ENCODE measurements around the gene PRSS38.

DNA sequence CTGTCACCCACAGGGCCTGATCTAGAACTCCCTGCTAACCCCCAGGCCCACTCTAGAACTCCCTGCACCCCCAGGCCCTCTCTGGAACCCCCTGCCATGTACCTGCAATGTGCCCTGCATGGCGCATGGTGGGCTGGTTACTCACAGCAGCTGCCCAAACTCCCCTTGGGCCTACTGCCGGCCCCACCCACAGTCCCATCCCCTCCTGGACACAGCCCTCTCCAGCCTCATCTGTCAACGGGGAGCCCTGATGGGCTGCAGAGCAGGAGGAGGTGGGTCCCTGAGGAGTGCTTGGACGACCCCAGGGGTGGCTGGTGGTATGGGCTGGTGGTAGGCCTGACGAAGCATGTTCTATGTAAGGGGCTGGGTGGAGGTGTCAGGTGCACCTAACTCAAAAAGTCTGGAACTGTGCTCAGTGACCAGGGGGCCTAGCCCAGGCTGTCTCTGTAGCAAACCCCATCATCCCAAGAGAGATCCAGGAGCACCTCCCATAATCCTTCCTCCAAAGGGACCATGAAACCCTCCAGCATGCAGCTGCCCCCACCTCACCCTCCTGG, 19.0 kb upstream of the PRSS38 start:
- no peak for TF ChIP-seq CTCF (tag by site-specific recombination; IDR thresholded peaks at IDR 0.05)
- TF ChIP-seq ZNF785 (tag by site-specific recombination; IDR thresholded peaks at IDR 0.05), result no peak
- TF ChIP-seq ZBTB17 (tag by site-specific recombination; IDR thresholded peaks at IDR 0.05), result no peak
- TF ChIP-seq, protein P1, sequence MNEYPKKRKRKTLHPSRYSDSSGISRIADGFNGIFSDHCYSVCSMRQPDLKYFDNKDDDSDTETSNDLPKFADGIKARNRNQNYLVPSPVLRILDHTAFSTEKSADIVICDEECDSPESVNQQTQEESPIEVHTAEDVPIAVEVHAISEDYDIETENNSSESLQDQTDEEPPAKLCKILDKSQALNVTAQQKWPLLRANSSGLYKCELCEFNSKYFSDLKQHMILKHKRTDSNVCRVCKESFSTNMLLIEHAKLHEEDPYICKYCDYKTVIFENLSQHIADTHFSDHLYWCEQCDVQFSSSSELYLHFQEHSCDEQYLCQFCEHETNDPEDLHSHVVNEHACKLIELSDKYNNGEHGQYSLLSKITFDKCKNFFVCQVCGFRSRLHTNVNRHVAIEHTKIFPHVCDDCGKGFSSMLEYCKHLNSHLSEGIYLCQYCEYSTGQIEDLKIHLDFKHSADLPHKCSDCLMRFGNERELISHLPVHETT (tag by site-specific recombination; IDR thresholded peaks at IDR 0.05), result no peak
- no peak for TF ChIP-seq ZNF274 (IDR thresholded peaks at IDR 0.05; ENCODE audit: low read length)
- TF ChIP-seq ZNF274 (tag by site-specific recombination; IDR thresholded peaks at IDR 0.05; ENCODE audit: borderline replicate concordance), result no peak
- TF ChIP-seq ZNF148 (tag by site-specific recombination; IDR thresholded peaks at IDR 0.05; ENCODE audit: borderline replicate concordance), result no peak
- TF ChIP-seq, protein P2, sequence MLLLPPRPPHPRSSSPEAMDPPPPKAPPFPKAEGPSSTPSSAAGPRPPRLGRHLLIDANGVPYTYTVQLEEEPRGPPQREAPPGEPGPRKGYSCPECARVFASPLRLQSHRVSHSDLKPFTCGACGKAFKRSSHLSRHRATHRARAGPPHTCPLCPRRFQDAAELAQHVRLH (tag by site-specific recombination; IDR thresholded peaks at IDR 0.05), result no peak
- no peak for TF ChIP-seq HIC1 (tag by site-specific recombination; IDR thresholded peaks at IDR 0.05)
- TF ChIP-seq, protein P3, sequence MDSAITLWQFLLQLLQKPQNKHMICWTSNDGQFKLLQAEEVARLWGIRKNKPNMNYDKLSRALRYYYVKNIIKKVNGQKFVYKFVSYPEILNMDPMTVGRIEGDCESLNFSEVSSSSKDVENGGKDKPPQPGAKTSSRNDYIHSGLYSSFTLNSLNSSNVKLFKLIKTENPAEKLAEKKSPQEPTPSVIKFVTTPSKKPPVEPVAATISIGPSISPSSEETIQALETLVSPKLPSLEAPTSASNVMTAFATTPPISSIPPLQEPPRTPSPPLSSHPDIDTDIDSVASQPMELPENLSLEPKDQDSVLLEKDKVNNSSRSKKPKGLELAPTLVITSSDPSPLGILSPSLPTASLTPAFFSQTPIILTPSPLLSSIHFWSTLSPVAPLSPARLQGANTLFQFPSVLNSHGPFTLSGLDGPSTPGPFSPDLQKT (IDR thresholded peaks at IDR 0.05; ENCODE audit: borderline replicate concordance, low read depth, low read length), result no peak
- no peak for TF ChIP-seq OVOL3 (tag by site-specific recombination; IDR thresholded peaks at IDR 0.05)
- TF ChIP-seq, protein P4, sequence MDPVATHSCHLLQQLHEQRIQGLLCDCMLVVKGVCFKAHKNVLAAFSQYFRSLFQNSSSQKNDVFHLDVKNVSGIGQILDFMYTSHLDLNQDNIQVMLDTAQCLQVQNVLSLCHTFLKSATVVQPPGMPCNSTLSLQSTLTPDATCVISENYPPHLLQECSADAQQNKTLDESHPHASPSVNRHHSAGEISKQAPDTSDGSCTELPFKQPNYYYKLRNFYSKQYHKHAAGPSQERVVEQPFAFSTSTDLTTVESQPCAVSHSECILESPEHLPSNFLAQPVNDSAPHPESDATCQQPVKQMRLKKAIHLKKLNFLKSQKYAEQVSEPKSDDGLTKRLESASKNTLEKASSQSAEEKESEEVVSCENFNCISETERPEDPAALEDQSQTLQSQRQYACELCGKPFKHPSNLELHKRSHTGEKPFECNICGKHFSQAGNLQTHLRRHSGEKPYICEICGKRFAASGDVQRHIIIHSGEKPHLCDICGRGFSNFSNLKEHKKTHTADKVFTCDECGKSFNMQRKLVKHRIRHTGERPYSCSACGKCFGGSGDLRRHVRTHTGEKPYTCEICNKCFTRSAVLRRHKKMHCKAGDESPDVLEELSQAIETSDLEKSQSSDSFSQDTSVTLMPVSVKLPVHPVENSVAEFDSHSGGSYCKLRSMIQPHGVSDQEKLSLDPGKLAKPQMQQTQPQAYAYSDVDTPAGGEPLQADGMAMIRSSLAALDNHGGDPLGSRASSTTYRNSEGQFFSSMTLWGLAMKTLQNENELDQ (tag by site-specific recombination; IDR thresholded peaks at IDR 0.05; ENCODE audit: low read depth), result no peak
- no peak for TF ChIP-seq ZNF561 (tag by site-specific recombination; IDR thresholded peaks at IDR 0.05; ENCODE audit: borderline replicate concordance)
- TF ChIP-seq ZNF394 (tag by site-specific recombination; IDR thresholded peaks at IDR 0.05; ENCODE audit: borderline replicate concordance), result no peak
- no peak for TF ChIP-seq ZNF214 (tag by site-specific recombination; IDR thresholded peaks at IDR 0.05; ENCODE audit: borderline replicate concordance)
